Ramos (cell line): ENCODE results near the gene CYP27C1.

Experiments used
- in situ Hi-C: fragments of 300-500 bp; cut with MboI; formaldehyde crosslinking; loops from one replicate; pipeline ENCODE4 v1.14.3; 2022; ENCODE audit warnings: low sequenced_read_pairs; ENCODE audit not compliant: unreplicated experiment

Gene CYP27C1

DNA sequence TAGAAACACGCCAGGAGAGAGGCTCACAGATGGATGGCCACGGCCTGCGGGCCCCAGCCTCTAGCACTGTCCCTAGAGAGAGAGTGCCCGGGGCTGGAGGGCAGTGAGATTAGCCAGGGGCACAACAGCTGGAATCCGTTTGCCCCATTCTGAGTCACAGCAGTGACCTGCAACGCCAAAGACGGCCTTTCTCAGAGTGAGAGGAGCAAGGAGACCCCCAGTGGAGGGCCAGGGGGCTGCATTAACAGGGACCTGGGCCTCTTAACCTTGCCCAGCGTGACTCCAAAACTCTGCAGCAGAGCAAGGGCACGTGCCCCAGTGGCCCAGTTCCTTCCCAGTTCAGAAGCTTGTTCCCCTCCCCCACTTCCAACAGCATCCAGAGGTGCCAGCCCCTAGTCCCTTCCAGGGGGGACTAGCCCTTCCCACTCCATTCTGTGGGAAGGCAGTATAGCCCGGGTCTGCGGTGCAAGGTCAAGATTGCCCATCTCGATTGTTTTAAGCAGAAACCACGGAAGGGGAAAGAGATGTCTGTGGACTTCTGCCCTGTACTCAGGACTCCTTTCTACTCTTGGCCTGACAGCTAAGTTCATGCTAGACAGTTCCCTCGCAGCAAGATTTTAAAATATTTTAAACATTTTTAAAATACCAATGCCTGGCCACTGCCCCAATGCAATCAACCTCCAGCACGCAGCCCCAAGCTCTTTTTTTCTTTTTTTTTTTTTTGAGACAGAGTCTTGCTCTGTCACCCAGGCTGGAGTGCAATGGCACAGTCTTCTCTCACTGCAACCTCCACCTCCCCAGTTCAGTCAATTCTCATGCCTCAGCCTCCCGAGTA is 62.2 kb downstream of the CYP27C1 start:
- in situ Hi-C loops, result no loop called here

DNA sequence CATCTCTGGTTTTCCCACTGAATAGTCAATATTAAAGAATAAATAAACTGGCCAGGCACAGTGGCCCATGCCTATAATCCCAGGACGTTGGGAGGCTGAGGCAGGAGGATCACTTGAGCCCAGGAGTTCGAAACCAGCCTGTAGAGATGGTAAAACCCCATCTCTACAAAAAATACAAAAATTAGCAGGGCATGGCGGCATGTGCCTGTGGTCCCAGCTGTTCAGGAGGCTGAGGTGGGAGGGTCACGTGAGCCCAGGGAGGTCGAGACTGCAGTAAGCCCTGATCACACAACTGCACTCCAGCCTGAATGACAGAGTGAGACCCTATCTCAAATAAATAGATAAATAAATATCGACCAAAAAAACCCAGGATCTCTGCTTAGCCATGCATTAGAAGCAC is 63.0 kb downstream of the CYP27C1 start:
- in situ Hi-C loops, result no loop called here

DNA sequence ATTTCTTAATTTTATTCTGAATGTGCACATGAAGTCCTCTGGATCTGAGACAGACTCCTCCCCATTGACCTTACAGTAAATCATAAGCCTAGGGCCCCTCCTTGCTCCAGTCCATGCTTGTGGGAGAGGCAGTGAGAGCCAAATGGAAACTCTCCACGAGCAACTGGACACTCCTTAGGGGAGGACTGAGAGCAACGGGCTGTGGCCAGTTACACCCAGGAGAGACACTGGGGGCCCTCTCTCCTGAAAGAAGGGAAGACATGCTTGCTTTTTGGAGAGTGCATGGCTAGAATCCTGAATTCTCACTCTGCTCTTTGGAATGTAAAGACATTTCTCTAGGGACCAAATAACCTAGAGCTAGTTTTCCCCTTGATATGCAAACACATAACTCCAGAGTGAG is 64.2 kb downstream of the CYP27C1 start:
- in situ Hi-C loops, result no loop called here

DNA sequence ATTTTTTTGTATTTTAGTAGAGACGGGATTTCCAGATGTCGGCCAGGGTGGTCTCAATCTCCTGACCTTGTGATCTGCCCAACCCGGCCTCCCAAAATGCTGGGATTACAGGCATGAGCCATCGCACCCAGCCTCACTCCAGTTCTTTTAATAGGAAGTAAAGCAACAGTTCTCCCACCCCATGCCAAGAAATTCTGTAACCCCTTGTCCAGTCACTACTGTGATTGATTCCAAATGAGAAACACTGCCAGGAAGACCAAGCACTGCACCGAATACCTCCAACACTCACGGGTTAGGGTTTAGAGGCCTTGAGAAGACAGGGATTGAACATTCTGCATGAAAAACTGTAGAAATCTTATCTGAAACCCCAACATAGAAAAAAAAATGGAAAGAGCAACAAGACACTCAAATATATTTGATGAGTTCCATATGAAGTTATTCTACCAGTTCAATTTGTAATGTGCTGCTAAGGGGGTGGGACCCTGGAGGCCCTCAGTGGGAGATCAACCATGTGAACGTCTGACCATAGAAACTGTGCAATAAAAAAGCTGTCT is 65.0 kb downstream of the CYP27C1 start:
- in situ Hi-C loops, result no loop called here

DNA sequence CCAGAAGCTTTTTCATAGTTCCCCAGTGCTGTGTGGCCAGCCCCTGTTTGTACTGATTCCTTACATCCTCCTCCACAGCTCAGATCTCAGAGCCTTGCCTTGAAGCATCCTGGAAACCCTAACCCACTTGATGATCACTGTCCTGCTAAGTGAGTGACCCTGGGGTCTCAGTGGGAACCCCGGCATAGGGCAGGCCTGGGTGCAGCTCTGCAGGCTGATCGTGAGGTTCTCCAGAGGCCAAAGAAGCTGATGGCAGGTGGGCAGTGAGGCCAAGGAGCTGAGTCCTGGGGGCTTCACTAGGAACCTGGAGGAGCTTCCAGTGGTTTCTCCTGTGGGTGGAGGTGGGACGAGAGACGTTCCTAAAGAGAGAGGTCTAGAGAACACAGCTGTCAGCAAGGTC is 65.7 kb downstream of the CYP27C1 start:
- in situ Hi-C loops, result no loop called here

DNA sequence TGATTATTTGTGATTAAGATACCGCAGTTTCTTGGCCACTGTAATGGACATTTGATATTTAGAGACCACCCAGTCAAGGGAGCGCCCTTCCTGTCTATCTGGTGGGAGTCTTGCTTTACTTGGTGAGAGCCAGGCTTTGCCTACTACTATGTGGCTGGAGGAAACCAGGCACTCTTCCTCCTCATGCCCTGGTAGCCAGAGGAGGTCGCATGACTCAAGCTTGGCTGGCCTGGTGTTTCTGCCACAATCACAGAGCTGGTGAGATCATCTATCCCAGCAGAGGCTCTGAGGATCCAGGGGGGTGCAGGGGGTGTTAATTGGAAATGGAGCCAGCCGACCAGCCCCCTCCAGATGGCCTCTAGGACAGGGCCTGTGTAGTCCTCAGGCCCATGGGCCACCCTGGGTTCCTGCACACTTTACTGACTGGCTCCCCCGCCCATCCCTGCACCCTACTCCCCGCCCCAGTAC is 66.4 kb downstream of the CYP27C1 start:
- in situ Hi-C loops, result no loop called here

DNA sequence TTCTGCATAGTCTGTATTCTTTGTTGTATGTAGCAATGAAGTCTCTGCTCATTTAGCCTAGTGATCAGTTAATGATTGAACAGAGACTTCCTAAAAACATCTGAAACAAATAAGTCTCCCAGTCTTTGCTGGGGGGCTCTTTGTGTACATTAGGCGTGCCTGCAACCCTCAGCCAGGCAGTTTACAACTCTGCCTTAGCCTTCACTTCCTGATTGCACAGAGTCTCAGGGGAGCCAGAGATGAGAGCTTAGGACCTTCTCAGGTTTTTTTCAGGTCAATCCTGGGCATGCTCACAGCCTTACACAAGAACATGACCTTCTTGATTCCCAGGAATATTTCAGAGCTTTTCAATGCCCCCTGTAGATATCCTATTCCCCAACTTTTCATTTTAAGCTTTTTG is 69.1 kb downstream of the CYP27C1 start:
- in situ Hi-C loops, result no loop called here

DNA sequence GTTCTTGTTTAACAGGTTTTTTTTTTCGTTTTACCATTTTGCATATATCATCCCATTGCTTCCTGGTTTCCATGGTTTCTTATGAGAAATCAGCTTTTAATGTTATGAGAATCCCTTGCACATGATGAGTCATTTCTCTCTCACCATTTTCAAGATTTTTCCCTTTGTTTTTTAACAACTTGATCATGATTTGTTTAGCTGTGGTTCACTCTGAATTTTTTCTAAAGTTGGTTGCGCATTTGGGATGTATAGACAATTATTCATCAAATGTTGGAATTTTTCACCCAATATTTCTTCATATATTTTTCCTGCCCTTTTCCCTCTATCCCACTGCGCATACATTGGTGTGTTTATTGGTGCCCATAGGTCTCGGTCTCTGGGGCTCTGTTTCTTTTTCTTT is 70.7 kb downstream of the CYP27C1 start:
- in situ Hi-C loops, result no loop called here

DNA sequence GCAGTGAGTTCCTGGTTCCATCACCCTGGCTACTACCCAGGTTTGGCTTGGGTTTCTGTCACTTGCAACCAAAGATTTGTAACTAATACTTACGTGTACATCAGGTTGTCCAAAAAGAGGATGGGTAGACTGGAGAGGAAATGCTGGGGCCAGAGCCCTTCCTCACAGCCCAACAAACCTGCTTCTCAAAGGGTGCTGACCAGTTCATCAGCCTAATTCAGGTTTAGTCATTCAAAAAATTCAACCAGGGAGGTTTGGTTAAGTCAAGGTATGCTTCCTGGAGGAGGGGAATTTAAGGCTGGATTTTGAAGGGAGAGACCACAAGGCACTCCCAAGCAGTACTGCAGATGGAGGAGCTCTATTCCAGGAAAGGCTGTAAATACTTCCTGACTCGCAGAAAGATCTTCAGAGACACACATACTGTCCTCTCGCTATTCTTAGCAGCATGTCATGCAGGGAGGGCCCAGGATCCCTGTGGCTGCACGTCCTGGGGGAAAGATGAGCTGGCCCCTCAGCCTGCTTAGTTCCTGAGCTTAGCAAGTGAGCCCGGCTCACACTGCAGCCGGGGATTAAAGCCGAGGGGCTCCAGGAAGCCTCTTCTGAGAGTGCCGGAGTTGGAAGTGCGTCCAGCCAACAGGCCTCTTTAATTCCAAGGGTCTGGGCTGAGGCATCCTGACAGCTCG is 73.1 kb downstream of the CYP27C1 start:
- in situ Hi-C loops, result no loop called here

DNA sequence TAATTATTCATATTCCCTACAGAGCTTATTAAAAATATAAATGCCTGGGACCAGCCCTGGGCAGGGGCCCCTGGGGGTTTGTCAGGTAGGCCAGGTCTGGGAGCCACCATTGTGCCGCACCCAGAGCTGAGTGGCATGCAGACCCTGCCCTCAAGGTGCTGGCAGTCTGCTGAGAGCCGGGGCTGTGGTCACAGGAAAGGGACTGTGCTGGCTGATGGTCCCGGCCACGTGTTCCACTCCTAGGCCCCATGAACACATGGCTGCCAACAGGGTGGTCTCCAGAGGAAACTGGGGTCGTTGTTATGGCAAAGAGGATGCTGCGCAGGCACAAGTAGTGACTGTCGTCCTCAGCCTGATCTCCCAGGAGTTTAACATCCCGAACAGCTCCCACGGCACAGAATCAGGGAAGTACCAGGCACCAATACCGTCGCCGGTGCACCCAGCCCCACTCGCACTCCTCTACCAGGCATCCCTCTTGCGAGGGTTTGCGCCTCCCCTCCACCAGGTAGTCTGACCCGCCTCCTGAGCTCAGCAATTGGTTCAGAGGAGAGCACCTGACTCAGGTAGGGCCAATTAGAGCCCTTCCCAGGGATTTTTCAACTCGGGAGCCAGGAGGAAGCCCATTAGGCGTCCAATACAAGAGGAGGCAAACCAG is 73.9 kb downstream of the CYP27C1 start:
- in situ Hi-C loops, result no loop called here

DNA sequence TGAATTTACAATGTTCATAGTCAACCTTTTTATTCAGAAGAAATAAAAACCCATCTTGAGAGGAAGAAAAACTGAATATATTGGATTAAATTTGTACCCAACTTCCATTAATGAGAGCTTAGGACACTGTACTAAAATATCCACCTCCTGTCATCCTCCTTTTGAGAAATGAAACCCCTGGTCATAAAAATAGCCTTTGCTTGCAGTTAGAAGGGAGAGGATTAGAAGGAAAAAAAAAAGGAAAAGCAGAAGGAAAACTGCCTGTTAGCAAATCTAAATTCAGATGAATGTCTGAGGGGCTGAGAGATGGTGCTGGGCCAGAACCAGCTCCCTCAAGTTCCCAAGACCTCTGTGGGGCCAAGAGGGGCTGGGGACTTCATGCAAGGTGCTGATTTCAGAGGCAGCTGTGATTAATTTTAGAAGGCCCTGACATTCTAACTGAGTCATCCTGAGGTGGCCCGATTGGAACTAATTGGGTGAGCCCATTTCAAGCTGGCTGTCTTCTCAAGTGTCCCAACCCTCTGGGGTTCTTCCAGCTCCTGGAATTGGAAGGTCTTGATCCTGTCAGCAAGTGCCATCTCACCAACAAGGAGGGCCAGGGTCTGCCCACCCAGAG is 74.7 kb downstream of the CYP27C1 start:
- in situ Hi-C loops, result no loop called here

DNA sequence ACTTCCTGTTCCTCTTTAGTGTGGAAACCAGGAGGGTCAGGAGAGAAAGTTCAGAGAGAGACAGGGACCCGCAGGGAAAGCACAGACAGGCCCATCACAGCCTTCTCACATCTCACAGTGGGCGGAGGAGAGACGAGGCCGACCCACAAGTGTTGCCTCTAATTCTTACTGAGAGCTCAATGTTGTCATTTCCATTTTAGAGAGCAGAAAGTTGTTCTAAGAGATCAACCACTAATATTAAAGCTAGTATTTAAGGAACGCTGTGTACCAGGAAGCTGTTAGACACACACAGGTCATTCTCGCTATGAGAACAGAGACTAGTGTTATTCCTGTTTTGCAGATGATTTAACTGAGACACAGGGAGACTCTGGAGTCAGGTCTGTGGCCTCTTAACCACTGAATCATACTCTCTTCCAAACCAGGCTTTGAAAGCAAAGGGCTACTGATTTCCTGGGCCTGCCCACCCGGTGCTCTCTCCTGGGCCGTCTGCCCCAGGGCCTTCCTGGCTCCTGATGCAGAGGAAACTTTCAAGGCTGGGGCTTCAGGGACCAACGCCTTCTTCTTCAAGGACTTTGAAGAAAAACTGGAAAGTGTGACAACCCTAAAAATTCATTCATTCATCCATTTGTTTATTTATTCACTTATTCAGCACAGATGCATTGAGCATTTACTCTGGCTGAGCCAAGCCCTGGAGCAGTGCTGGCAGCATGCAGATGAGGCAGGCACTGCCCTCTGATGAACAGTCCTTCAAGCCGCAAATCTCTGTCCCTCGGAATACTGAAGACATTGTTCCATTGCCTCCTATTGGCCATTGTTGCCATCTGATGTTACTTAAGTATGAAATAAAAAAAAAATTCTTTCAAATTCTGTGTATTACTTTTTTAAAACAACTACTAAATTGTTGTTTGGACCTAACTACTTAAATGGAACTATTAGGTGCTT is 76.0 kb downstream of the CYP27C1 start:
- in situ Hi-C loops, result no loop called here

DNA sequence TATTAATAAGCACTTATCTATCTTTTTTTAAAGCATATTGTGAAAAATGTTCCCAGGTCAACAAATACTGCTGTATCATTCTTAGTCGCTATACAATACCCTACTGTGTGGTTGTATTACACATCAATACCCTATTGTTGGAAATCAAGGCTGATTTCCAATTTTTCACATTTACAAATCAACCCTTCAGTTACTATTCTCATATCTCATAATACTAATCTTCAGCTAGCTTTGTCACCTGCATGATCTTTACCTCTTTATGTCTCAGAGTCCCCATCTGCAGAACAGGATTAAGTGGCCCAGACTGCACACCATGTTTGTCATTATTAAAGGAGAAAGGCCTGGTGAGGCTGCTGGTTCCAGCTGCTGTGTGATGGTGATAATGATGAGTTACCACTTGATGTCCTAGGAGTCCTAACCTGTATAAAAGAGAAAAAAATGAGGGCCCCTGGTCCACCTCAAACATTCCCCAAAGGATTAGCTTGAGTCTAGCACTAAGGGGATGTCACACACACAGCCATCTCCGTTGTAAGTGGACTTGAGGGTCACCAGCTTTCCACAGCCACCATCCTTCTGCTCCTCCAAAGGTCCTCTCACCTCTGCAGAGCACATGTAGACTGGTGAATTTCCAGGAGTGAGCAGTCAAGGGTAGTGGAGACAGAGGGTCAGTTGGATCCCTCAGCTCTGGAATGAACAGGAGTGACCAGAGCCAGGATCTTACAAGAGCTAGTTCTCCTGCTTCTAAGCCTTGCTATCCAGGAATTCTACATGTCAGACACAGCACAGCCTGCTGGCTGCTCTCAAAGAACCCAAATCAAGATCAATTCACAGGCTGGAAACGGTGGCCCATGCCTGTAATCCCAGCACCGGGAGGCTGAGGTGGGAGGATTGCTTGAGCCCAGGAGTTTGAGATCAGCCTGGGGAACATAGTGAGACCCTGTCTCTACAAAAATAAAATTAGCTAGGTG is 77.2 kb downstream of the CYP27C1 start:
- in situ Hi-C loops, result no loop called here

DNA sequence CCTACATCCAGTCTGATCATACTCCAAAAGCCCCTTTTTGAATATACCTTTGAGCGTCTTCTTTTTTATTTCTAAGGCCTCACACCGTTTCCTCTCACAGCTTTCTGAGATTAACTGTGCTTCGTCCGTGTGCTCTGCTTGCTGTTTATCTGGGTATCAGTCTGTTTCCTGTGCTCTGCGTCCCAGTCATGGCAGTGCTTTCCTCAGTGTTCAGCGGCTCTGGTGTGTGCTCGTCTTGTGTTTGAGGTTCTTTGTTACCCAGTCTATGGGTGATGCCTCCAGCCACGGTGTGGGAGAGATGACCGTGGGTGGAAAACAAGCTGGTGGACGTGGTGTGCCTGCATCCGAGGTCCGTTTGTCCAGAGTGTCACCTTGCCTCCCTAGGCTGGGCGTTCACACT is 79.6 kb downstream of the CYP27C1 start:
- in situ Hi-C loops, result no loop called here

DNA sequence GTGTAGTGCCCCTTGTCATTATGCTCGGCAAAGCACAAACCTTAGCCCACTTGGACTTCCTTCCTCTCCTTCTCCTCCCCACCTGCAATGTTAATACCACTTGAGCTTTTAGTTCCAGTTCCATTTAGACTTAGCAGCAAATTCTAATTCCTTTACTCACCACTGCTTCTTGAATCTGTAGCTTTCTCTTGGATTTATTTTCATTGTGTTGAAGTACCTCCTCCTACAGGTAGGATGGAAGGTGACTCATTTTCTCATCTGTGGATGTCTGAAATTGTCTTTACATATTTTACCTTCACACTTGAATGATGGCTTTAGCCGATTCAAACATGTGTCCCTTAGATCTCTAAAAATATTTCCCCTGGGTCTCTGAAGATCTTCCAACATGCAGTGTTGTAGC is 80.3 kb downstream of the CYP27C1 start:
- in situ Hi-C loops, result no loop called here

DNA sequence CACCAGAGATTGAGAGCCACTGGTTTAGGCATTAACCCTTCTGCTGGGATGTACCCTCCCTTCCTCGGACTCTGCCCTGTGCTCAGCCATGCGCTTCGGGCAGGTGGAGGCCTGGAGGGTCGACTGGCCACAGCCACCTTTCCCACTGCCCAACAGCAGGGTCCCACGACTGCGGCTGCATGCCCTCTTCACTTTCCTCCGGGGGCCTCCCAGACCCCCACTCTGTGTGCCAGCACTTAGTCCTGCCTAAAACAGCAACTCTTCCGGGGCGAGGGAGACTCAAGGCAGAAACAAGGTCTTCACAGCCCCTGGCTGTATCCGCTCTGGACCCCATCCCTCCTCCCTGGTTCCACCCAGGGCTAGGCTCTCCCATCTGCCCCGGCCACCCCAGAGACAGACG is 81.8 kb downstream of the CYP27C1 start:
- in situ Hi-C loops, result no loop called here

DNA sequence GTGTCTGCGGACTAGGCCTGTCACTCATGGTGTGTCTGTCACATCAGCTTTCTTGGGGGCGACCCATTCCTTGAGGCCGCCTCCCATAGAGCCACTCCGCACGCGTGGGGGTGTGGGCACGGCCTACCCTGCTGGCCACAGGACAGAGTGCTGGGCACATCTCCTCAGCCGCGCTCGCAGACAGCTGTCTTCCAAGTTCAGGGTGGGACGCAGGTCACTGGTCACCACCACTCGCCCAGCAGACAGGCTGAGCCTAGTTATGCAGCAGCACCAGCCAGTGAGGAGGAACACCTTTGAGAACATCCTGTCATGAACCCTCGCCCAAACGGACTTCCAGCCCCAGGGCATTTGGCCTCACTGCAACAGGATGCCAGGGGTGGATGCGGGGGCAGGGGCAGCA is 82.4 kb downstream of the CYP27C1 start:
- in situ Hi-C loops, result no loop called here

DNA sequence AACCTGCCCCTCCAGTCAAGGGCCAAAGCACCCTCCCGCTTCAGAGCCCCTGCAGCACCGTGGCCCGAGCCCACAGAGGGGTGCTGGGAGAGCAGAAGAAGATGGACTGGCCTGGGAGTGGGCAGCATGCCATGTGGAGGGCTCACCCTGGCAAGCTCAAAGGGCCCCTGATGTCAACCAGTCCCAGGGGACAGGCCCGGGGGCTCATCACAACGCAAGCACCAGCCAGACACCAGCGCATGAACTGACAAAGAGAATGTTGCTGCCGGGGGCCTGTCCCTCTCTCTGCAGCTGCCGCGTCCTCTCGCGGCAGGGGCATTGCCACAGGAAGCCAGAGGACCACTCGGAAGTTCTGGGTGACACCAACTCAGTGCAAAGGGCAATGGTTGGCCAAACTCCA is 82.9 kb downstream of the CYP27C1 start:
- in situ Hi-C loops, result no loop called here
